ENCODE data around the gene OGFOD3. TPM values are rescaled to one million over a fixed set of nuclear protein-coding genes. Genes with fewer than 3 reads are reported as not detected.

Gene OGFOD3
- total and polyA plus RNA-seq, 2 experiments from 2014 or later = 9.6 to 24.6 TPM

DNA sequence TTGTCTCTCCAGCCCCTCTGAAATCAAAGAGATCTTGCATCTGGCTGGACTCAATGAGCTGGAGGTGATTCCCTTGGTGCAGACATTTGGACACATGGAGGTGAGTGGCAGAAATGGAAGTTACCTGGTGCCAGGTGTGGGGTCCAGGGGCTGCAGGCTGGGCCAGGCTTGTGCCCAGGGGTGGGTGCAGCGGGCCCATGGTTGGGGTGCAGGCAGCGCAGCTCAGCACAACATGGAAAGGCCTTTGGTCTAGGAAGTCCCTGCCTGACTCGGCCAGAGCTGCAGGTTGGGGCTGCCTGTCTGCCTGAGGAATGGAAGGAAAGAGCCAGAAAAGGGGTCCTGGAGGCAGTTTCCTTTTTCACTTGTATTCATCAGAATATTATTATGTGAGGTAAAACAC is 10.2 kb upstream of the OGFOD3 start (continued):
- TF ChIP-seq, protein P1, sequence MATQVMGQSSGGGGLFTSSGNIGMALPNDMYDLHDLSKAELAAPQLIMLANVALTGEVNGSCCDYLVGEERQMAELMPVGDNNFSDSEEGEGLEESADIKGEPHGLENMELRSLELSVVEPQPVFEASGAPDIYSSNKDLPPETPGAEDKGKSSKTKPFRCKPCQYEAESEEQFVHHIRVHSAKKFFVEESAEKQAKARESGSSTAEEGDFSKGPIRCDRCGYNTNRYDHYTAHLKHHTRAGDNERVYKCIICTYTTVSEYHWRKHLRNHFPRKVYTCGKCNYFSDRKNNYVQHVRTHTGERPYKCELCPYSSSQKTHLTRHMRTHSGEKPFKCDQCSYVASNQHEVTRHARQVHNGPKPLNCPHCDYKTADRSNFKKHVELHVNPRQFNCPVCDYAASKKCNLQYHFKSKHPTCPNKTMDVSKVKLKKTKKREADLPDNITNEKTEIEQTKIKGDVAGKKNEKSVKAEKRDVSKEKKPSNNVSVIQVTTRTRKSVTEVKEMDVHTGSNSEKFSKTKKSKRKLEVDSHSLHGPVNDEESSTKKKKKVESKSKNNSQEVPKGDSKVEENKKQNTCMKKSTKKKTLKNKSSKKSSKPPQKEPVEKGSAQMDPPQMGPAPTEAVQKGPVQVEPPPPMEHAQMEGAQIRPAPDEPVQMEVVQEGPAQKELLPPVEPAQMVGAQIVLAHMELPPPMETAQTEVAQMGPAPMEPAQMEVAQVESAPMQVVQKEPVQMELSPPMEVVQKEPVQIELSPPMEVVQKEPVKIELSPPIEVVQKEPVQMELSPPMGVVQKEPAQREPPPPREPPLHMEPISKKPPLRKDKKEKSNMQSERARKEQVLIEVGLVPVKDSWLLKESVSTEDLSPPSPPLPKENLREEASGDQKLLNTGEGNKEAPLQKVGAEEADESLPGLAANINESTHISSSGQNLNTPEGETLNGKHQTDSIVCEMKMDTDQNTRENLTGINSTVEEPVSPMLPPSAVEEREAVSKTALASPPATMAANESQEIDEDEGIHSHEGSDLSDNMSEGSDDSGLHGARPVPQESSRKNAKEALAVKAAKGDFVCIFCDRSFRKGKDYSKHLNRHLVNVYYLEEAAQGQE (IDR thresholded peaks at IDR 0.05; ENCODE audit: unreplicated experiment) = no peak
- no peak for TF ChIP-seq CREB1 (CRISPR knock-in tag; IDR thresholded peaks at IDR 0.05; ENCODE audit: low read depth)
- TF ChIP-seq CTCF (conservative IDR thresholded peaks at IDR 0.05; ENCODE audit: low read depth in 2 of 2) = no peak
- no peak for TF ChIP-seq ZNF114 (CRISPR knock-in tag; IDR thresholded peaks at IDR 0.05)
- no peak for TF ChIP-seq EZH2phosphoT487 (IDR thresholded peaks at IDR 0.05; ENCODE audit: unreplicated experiment)
- TF ChIP-seq POLR2AphosphoS5 (IDR thresholded peaks at IDR 0.05; ENCODE audit: low read depth) = no peak
- TF ChIP-seq ZNF331 (CRISPR knock-in tag; IDR thresholded peaks at IDR 0.05; ENCODE audit: low read depth) = no peak
- TF ChIP-seq STAT1 (IDR thresholded peaks at IDR 0.05; ENCODE audit: unreplicated experiment) = no peak

GRCh38 chr17:82424863-82425159 is 6.4 kb upstream of the OGFOD3 start:
- Mint-ChIP-seq H3K27ac (no peak overlapping the region), H3K9me3 (peaks cover 25% of the 10 kb centered on the region)
- no peak overlapping the region for H3K4me3 ChIP-seq
- TF ChIP-seq NANOG (IDR thresholded peaks at IDR 0.05; ENCODE audit: borderline replicate concordance) (no peak), ZNF462 (CRISPR knock-in tag; IDR thresholded peaks at IDR 0.05) (no peak), CREB1 (CRISPR knock-in tag; IDR thresholded peaks at IDR 0.05; ENCODE audit: low read depth) (no peak), ZNF331 (CRISPR knock-in tag; IDR thresholded peaks at IDR 0.05; ENCODE audit: low read depth) (no peak)
- TF ChIP-seq, protein P1 (IDR thresholded peaks at IDR 0.05; ENCODE audit: unreplicated experiment) = no peak

More at GRCh38 chr17:82424863-82425159, 6.4 kb upstream of the OGFOD3 start:
- H3K27ac ChIP-seq (ENCODE audit: low read depth) = no peak overlapping the region
- ATAC-seq (no peak), DNase-seq (ENCODE audit: low spot score) (no peak)
- H3F3A ChIP-seq (replicated peaks; ENCODE audit: low read depth) = no peaks in the 10 kb centered on the region; the same call in 1 of the 2 replicates
- H4K20me1 ChIP-seq (replicated peaks; ENCODE audit: insufficient read depth) = no peaks in the 10 kb centered on the region; the same call in 1 of the 2 replicates
- H2AFZ ChIP-seq = no peak overlapping the region
- H3K4me3 Mint-ChIP-seq = no peak overlapping the region
- H3K27me3 ChIP-seq (ENCODE audit: insufficient read depth) = no peaks in the 10 kb centered on the region
- H3K79me2 ChIP-seq (replicated peaks; ENCODE audit: insufficient read depth) = no peaks in the 10 kb centered on the region
- H3K27me3 Mint-ChIP-seq (ENCODE audit: insufficient read depth, low read depth, poor library complexity) = peaks cover 24% of the 10 kb centered on the region
- H3K4me1 Mint-ChIP-seq = no peaks in the 10 kb centered on the region; the same call in 2 of the 3 replicates
- no peaks in the 10 kb centered on the region for H3K36me3 ChIP-seq (ENCODE audit: insufficient read depth)
- H3K9me2 ChIP-seq (ENCODE audit: insufficient read depth) = no peaks in the 10 kb centered on the region
- H3K36me3 Mint-ChIP-seq (ENCODE audit: low read depth) = peaks cover 44% of the 10 kb centered on the region
- no peak overlapping the region for H3K4me2 ChIP-seq
- no peaks in the 10 kb centered on the region for H3K4me1 ChIP-seq (ENCODE audit: insufficient read depth)
